A549 (cell line): Measurements from ENCODE around the gene GOLGA3. TPM values are rescaled to one million over a fixed set of nuclear protein-coding genes. Genes with fewer than 3 reads are reported as not detected.
"Not testable (repeated sequence)": the region's sequence is repeated elsewhere in the genome, so short reads cannot be mapped to it uniquely, and the experiment has no call there.

Experiments used
- ATAC-seq, 2 experiments: fragments of 200-7000 bp in 1 of 2; fragments of >200 bp in 1 of 2; cut with Nextera tagmentation in 1 of 2; cut with Tn5 transposase in 1 of 2; 3 replicates each; pipeline versions ENCODE4 v1.8.0 to v1.9.1; 2018 to 2020; ENCODE audit warnings: mild to moderate bottlenecking in 1 of 2, moderate library complexity in 1 of 2
- CTCF ChIA-PET: fragments of 300-600 bp; sonication (Branson Sonifier 250); formaldehyde crosslinking; extraction: SDS; loops from one replicate; lab custom pipeline; 2021; ENCODE audit warnings: antibody characterized with exemption, inconsistent platforms; lab: Yijun Ruan, JAX
- POLR2A ChIA-PET: fragments of 350-600 bp; formaldehyde crosslinking; extraction: SDS; loops from one replicate; lab custom pipeline; 2021; ENCODE audit warnings: antibody characterized with exemption, inconsistent platforms; lab: Yijun Ruan, JAX
- DNase-seq, 2 experiments: peaks; one replicate each; pipeline versions ENCODE4 v3.0.0 to v3.0.0-alpha.2; 2011 to 2016; ENCODE audit warnings: low read depth in 1 of 2, low spot score in 1 of 2
- FAIRE-seq: peaks from 2 replicates; lab custom pipeline; 2011; peaks lifted over from hg19 to GRCh38; lab: Jason Lieb, UNC
- H3K27ac ChIP-seq, 2 experiments: fragments of >200 bp; sonication (Bioruptor Twin); formaldehyde crosslinking; 3 replicates each; pipeline ENCODE4 v1.5.1; 2016 to 2017
- H3K4me1 ChIP-seq: fragments of >200 bp; sonication (Bioruptor Twin); formaldehyde crosslinking; 3 replicates; pipeline ENCODE4 v1.6.1; 2016
- H3K4me2 ChIP-seq: fragments of >200 bp; sonication (Bioruptor Twin); formaldehyde crosslinking; 3 replicates; pipeline ENCODE4 v1.6.1; 2016
- H3K4me3 ChIP-seq: fragments of >200 bp; sonication (Bioruptor Twin); formaldehyde crosslinking; 3 replicates; pipeline ENCODE4 v1.5.1; 2016
- H3K9me3 ChIP-seq: fragments of >200 bp; sonication (Bioruptor Twin); formaldehyde crosslinking; 3 replicates; pipeline ENCODE4 v1.6.1; 2016
- ATOH8 ChIP-seq: fragments of 250-450 bp; sonication (Bioruptor Pico); IDR thresholded peaks from 2 replicates; pipeline ENCODE4 v1.5.0; 2020; ENCODE audit warnings: low read depth, mild to moderate bottlenecking, moderate library complexity
- CBX2 ChIP-seq: fragments of 200-600 bp; sonication (generic); IDR thresholded peaks from 2 replicates; pipeline ENCODE4 v1.6.1; 2016; ENCODE audit warnings: low read depth, mild to moderate bottlenecking, borderline replicate concordance
- CHD2 ChIP-seq: fragments of 150-350 bp; IDR thresholded peaks from 2 replicates; pipeline ENCODE4 v1.6.1; 2014; ENCODE audit warnings: low read length; ENCODE audit not compliant: partially characterized antibody
- CHD4 ChIP-seq: fragments of 200-600 bp; sonication (generic); IDR thresholded peaks from 2 replicates; pipeline ENCODE4 v1.6.1; 2016; ENCODE audit warnings: antibody characterized with exemption, mild to moderate bottlenecking, borderline replicate concordance
- E2F6 ChIP-seq: IDR thresholded peaks from 2 replicates; pipeline ENCODE4 v1.6.1; 2012; ENCODE audit warnings: low read depth, borderline replicate concordance
- EHMT2 ChIP-seq: fragments of 200-600 bp; sonication (generic); IDR thresholded peaks from 2 replicates; pipeline ENCODE4 v1.6.1; 2016; ENCODE audit warnings: antibody characterized with exemption, low read depth, mild to moderate bottlenecking, moderate library complexity
- ELK1 ChIP-seq: fragments of 150-350 bp; IDR thresholded peaks from 2 replicates; pipeline ENCODE4 v1.6.1; 2014; ENCODE audit warnings: low read depth, mild to moderate bottlenecking, low read length
- FOSL2 ChIP-seq, 2 experiments: fragments of 450-650 bp in 1 of 2; fragments of >200 bp in 1 of 2; sonication (Bioruptor Twin) in 1 of 2; formaldehyde crosslinking; IDR thresholded peaks; 2 replicates each; pipeline versions ENCODE4 v1.5.0 to v1.6.1; 2016 to 2020; ENCODE audit warnings: mild to moderate bottlenecking in 1 of 2, moderate library complexity in 1 of 2
- FOXS1 ChIP-seq: fragments of 250-450 bp; sonication (Bioruptor Pico); IDR thresholded peaks from 2 replicates; pipeline ENCODE4 v1.5.0; 2020; ENCODE audit warnings: mild to moderate bottlenecking, moderate library complexity
- GATA3 ChIP-seq: IDR thresholded peaks from 2 replicates; pipeline ENCODE4 v1.6.1; 2012; ENCODE audit warnings: borderline replicate concordance
- HDAC2 ChIP-seq: fragments of 200-600 bp; sonication (generic); IDR thresholded peaks from 2 replicates; pipeline ENCODE4 v1.6.1; 2016
- HES2 ChIP-seq: fragments of >200 bp; sonication (Bioruptor Twin); formaldehyde crosslinking; IDR thresholded peaks from 2 replicates; pipeline ENCODE4 v1.6.1; 2016
- HEYL ChIP-seq: fragments of 250-450 bp; sonication (Bioruptor Pico); IDR thresholded peaks from 2 replicates; pipeline ENCODE4 v1.8.0; 2021; ENCODE audit warnings: mild to moderate bottlenecking, moderate library complexity
- HMGXB4 ChIP-seq: fragments of 250-450 bp; sonication (Bioruptor Pico); IDR thresholded peaks from 2 replicates; pipeline ENCODE4 v1.5.0; 2021; ENCODE audit warnings: mild to moderate bottlenecking, moderate library complexity, borderline replicate concordance
- JUN ChIP-seq, 2 experiments: fragments of >200 bp; sonication (Bioruptor Twin); formaldehyde crosslinking; IDR thresholded peaks; 2 replicates in 1 of 2; 3 replicates in 1 of 2; pipeline ENCODE4 v1.6.1; 2016 to 2017
- KDM1A ChIP-seq: fragments of 200-600 bp; sonication (generic); IDR thresholded peaks from 2 replicates; pipeline ENCODE4 v1.6.1; 2016; ENCODE audit warnings: low read depth, mild to moderate bottlenecking
- KDM5A ChIP-seq: fragments of 200-600 bp; sonication (generic); IDR thresholded peaks from 2 replicates; pipeline ENCODE4 v1.6.1; 2016; ENCODE audit warnings: antibody characterized with exemption, mild to moderate bottlenecking
- MAFK ChIP-seq: fragments of 450-650 bp; IDR thresholded peaks from 2 replicates; pipeline ENCODE4 v1.6.1; 2014; ENCODE audit not compliant: partially characterized antibody
- MAX ChIP-seq: IDR thresholded peaks from 2 replicates; pipeline ENCODE4 v1.6.1; 2012
- NFE2L2 ChIP-seq: fragments of 150-350 bp; conservative IDR thresholded peaks from 2 replicates; pipeline ENCODE4 v1.6.1; 2014; ENCODE audit warnings: low read length
- NPAS2 ChIP-seq: fragments of 250-450 bp; sonication (Bioruptor Pico); IDR thresholded peaks from 2 replicates; pipeline ENCODE4 v1.8.0; 2022; ENCODE audit warnings: mild to moderate bottlenecking, moderate library complexity, borderline replicate concordance
- NR3C1 ChIP-seq: fragments of >200 bp; sonication (Bioruptor Twin); formaldehyde crosslinking; IDR thresholded peaks from 3 replicates; pipeline ENCODE4 v1.6.1; 2017
- PBX3 ChIP-seq: IDR thresholded peaks from 2 replicates; pipeline ENCODE4 v1.6.1; 2012
- POLR2A ChIP-seq: IDR thresholded peaks from 2 replicates; pipeline ENCODE4 v1.6.1; 2012; ENCODE audit warnings: mild to moderate bottlenecking, low read length
- RCOR1 ChIP-seq: fragments of 150-350 bp; IDR thresholded peaks from 2 replicates; pipeline ENCODE4 v1.6.1; 2014; ENCODE audit warnings: antibody characterized with exemption, low read length, low read depth
- RNF2 ChIP-seq: fragments of 200-600 bp; sonication (generic); IDR thresholded peaks from 2 replicates; pipeline ENCODE4 v1.6.1; 2016; ENCODE audit warnings: low read depth, mild to moderate bottlenecking, antibody characterized with exemption, moderate library complexity, borderline replicate concordance
- SMC3 ChIP-seq: fragments of >200 bp; sonication (Bioruptor Twin); formaldehyde crosslinking; IDR thresholded peaks from 3 replicates; pipeline ENCODE4 v1.6.1; 2018; ENCODE audit warnings: inconsistent platforms
- TP53 ChIP-seq: fragments of 250-450 bp; sonication (Bioruptor Pico); IDR thresholded peaks from 2 replicates; pipeline ENCODE4 v1.5.0; 2021; ENCODE audit warnings: mild to moderate bottlenecking, moderate library complexity
- USF2 ChIP-seq: fragments of 450-650 bp; IDR thresholded peaks from 2 replicates; pipeline ENCODE4 v1.6.1; 2014; ENCODE audit warnings: antibody characterized with exemption
- ZC3H11A ChIP-seq: fragments of 450-650 bp; IDR thresholded peaks from 2 replicates; pipeline ENCODE4 v1.6.1; 2014; ENCODE audit warnings: antibody characterized with exemption, mild to moderate bottlenecking
- ZFP36 ChIP-seq: fragments of 450-650 bp; IDR thresholded peaks from 2 replicates; pipeline ENCODE4 v1.6.1; 2014; ENCODE audit warnings: borderline replicate concordance; ENCODE audit not compliant: partially characterized antibody
- ZNF302 ChIP-seq: fragments of 250-450 bp; sonication (Bioruptor Pico); IDR thresholded peaks from 2 replicates; pipeline ENCODE4 v1.9.0; 2021; ENCODE audit warnings: inconsistent platforms, mild to moderate bottlenecking, moderate library complexity
- WGBS: methylation state at CpG from one replicate; pipeline ENCODE4 v1.1.6; 2017; ENCODE audit errors: missing lambda C conversion rate; 5-methylcytosine and 5-hydroxymethylcytosine counted together
- polyA plus RNA-seq, 4 experiments: library from polyadenylated mRNA; depleted of rRNA in 3 of 4; stranded (reverse); fragments of >200 nt; fragmentation: RNase III in 1 of 4; extraction: RNeasy Plus Mini Kit Qiagen cat#74134 plus additional on column Dnase treatment in 1 of 4; gene quantifications; 2 replicates in 3 of 4; 3 replicates in 1 of 4; pipeline ENCODE4 v1.2.3, GENCODE V29; 2011 to 2017

Gene GOLGA3
- polyA plus RNA-seq, 2 of the 4 experiments (the other 2 are of a cell fraction), result 23.0 to 25.5 TPM

GRCh38 chr12:132828706-132829534 lies at the start of gene GOLGA3 (continued):
- no peak for TF ChIP-seq HMGXB4 (CRISPR knock-in tag)
- 0 out of 2 replicates have a peak, but pooled peaks have one; percentile 55 for TF ChIP-seq TP53 (CRISPR knock-in tag)
- peak; percentile 81 for TF ChIP-seq KDM5A
- TF ChIP-seq KDM1A, result no peak
- no peak for TF ChIP-seq NFE2L2
- TF ChIP-seq POLR2A, result peak; percentile 58; the same call in 1 of the 2 replicates
- TF ChIP-seq EHMT2, result no peak
- peak; percentile 88 for TF ChIP-seq MAX
- peak; percentile 92 to 95 for TF ChIP-seq JUN (IDR thresholded peaks at IDR 0.05)
- TF ChIP-seq NPAS2 (CRISPR knock-in tag), result no peak
- TF ChIP-seq RCOR1, result no peak
- TF ChIP-seq GATA3, result peak; percentile 46; the same call in 1 of the 2 replicates
- no peak for TF ChIP-seq FOXS1 (CRISPR knock-in tag)
- TF ChIP-seq CHD2, result no peak
- no peak for TF ChIP-seq SMC3
- peak; percentile 68 for TF ChIP-seq PBX3
- TF ChIP-seq CBX2, result no peak
- no peak for TF ChIP-seq RNF2
- 0 out of 2 replicates have a peak, but pooled peaks have one; percentile 47 for TF ChIP-seq ELK1
- no peak for TF ChIP-seq USF2
- no peak for TF ChIP-seq NR3C1
- TF ChIP-seq ZFP36, result no peak
- TF ChIP-seq FOSL2 (IDR thresholded peaks at IDR 0.05), result no peak
- peak; percentile 57 for TF ChIP-seq FOSL2 (CRISPR knock-in tag; IDR thresholded peaks at IDR 0.05)
- no peak for TF ChIP-seq CHD4
- TF ChIP-seq HDAC2, result 0 out of 2 replicates have a peak, but pooled peaks have one; percentile 22
- TF ChIP-seq E2F6, result peak; percentile 74
- no peak for TF ChIP-seq HES2
- TF ChIP-seq ZNF302 (CRISPR knock-in tag), result no peak
- TF ChIP-seq MAFK, result no peak
- TF ChIP-seq ATOH8 (CRISPR knock-in tag), result no peak; the same call in 1 of the 2 replicates
- TF ChIP-seq HEYL (CRISPR knock-in tag), result no peak
- peak; percentile 33; the same call in 1 of the 2 replicates for TF ChIP-seq ZC3H11A
- TF ChIP-seq, all 56 proteins: peak for 17

- DNase-seq, H3K4me2 ChIP-seq, H3K4me3 ChIP-seq, H3K27ac ChIP-seq, POLR2A ChIA-PET, FAIRE-seq, CTCF ChIA-PET, H3K4me1 ChIP-seq: not testable (repeated sequence)
- WGBS, result 91% methylated on average over 6 of the region's 21 CpGs
- peaks cover 12% of the 10 kb centered on the region; the same call in 2 of the 3 replicates for H3K9me3 ChIP-seq
- peak in 1 of 2 experiments; percentile 11; a peak in 1 of 6 replicates for ATAC-seq
These were observed 46.0 kb upstream of the GOLGA3 start for GRCh38 chr12:132874620-132875019.
